ENCODE results near the gene IL22RA1.

IL22RA1 gene

DNA sequence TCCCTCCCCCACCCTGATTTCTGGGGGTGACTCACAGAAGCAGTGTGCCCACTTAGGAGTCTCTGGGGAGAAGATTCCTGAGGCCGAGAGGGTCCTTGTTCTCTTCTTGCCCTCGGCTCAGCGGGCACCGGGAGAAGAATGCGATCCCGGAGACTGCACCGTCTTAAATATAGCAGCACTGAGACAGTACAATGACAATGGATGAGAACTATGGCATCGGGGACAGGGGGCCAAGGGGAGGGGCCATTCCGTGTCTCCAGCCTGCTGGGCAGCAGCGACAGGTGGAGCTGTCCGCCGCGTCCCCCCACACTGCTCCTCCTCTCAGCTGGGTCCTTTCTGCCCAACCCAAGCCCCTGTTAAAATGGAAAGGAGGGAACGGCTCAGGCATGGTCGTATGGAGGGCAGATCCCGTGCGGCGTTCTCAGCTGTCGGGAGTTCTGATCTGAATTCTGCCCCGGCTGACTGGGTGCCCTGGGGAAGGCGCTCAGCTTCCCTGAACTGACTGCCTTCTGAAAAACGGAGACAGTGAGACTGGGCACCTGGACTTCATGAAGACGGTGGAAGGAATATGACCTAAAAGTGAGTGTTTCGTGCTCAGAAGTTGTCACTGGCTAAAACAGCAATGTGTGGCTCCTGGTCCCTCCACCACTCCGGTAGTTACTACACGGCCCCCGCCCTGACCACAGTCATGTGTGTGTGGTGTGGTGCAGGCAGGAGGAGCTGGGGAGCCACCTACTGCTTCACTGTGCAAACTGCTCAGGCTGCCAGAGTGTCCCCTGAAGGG is 30.8 kb downstream of the IL22RA1 start, which contains the start of gene MYOM3:
Gene MYOM3 (minus strand): TSS at position 140 of the 784 bp plus-strand sequence. CDS start 3,499 bp downstream, outside the sequence.
- DNase-seq: peak; percentile 76

GRCh38 chr1:24111262-24111995 is 31.5 kb downstream of the IL22RA1 start:
- DNase-seq: no peak

DNA sequence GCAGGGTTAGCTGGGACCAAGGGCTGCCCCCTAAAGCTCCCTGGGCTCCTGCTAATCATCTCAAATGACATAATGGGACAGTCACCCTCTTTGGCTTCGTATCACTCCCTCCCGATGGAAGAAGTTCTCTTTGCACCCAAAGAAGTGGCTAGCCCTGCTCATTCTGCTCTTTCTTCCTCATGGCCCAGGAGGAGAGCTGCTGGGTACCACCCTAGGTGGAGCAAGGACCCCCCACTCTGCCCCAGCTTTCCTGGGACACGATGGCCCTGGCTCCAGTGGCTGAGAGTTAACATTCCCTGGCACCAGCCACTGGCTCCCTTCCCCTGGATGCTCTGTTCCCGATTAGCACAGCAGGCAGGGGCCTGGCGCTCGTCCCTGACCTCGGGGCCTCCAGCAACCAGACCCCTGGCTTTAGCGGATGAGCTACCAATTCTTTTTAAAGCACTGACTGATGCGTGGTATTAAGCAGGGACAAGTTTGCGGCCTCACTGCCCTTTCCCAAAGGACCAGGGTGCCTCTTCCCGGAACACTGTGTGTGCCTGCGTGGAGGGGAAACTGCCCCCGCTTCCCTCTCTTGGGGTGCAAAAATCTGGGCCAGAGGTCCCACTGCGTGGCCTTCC is 32.2 kb downstream of the IL22RA1 start:
- DNase-seq: no peak

DNA sequence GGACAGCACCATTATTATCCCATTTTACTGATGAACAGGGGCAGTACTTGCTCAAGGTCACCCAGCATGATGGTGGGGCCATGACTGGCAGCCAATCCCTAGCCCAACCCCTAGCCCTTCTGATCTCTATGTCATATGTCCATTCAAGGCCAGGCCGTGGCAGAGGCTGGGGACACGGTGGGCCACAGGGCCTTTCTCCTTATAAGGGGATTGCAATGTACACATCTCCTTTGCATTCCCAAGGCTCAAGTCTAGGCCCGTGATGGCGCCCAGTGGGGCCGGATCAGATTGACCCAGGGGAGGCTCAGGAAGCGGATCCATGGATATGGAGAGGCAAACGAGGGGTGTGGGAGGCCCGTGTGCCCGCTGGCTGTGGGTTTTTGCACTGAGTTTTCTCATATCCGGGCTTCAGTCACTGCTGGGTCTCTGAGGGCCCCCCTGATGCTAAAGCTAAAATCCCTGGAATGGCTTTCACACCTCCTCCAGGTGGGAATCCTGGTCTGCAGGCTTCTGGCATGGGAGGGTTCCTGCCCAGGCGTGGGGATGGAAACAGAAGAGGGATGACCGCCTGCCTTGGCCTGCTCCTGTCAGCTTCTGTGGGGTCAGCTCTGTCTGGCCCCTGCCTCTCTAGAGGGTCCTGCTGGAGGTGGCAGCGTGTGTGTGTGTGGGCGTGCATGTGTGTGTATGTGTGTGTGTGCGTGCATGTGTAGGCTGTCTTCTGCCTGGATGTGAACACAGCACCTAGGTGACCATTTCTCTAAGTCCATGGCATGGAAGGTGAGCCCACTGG is 33.1 kb downstream of the IL22RA1 start:
- DNase-seq: no peak

GRCh38 chr1:24109166-24109483 is 33.8 kb downstream of the IL22RA1 start:
- DNase-seq: no peak

DNA sequence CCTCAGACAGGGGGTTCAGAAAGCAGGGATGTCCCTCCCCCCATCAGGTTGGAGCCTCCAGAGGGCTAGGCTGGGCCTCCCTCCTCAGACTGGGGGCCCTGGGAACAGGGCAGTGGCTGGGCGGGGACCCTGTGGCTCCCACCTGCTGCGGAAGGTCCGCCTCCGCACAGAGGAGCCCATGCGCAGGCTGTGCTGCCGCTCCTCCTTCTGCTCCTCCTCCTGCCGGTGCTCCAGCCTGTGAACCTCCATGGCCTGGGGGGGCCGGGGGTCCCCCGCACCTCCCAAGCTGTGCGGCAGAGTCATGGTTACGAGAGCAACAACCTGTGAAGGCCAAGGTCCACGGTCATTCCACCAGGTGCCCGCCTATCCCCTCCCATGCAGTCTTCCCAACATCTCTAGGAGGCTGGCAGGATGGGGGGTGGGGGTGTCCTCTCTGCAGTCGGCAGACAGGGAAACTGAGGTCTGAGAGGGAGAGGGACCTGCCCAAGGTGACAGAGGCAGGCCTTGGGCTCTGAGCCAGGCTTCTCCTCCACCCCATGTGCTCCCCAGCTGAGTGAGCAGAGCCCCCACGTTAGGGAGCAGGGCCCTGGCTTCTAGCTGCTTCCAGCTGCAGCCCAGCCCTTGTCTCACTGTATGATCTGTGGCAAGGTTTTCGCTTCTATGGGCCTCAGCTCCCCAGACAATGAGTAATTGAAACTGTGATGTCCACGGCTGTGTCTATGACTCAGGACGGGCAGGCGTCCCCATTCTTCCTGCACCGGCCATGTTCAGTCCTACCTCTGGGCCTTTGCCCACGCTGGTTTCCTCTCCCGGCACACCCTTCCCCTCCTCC is 34.4 kb downstream of the IL22RA1 start:
- no peak for DNase-seq

DNA sequence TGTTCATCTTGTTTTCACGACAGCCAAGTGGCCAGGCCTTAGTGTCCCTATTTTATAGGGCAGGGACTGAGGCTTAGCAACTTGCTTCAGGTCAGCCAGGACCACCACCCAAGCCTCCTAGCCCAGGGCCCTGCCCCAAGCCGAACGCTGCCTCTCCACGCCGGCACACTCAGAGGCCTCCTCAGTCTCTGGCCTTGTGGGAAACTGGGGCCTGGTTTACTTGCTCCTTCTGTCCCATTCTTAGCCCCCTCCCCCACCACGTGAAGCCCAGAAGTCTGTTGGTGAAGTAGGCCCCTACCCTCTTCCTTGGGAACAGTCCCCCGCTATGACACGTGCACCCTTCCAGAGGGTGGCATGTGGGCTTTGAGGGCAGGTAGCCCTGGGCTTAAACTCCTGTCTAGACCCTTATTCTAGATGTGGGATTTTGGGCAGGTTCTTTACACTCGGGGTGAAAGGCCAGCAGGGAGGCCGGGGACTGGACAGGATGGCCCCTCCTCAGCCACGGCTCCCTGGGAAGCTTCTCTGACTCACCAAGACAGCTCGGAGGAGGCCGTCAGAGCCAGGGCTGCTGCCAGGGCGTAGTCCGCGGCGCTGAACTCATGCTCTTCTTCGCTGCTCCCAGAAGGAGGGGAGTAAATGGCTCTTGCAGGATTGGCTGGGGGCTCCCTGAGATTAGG is 35.3 kb downstream of the IL22RA1 start:
- no peak for DNase-seq

DNA sequence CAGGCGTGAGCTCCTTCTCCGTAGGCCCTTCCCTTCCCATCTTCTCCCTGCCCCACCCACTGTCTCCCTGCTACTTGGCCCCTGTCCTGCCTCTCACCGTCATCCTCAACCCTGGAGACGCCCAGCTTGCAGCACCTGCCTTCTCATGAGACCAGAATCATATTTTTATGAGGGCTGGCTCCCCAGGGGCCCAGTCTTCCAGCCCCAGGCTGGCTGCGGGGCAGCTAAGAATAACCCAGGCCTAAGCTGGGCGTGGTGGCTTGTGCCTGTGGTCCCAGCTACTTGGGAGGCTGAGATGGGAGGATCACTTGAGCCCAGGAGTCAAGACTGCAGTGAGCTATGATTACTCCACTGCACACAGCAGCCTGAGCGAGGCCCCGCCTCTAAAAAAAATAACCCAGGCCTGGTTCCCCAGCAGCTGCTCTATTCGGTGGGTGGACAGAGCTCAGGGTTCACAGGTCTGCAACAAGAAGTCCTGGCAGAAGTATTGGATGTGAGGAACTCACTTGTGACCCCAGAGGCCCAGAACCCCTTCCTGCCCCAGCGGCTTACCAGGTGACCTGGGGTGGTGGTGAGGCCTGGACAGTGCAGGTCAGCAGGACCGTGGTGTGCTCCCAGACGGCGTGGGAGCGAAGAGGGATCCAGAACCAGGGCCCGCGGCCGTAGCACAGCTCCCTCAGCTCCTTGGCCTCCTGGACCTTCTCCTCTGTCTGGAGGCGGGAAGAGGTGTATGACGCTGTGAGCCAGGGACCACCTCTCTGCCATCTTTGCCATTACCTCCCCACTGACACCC is 37.4 kb downstream of the IL22RA1 start:
- peak; percentile 12 for DNase-seq

DNA sequence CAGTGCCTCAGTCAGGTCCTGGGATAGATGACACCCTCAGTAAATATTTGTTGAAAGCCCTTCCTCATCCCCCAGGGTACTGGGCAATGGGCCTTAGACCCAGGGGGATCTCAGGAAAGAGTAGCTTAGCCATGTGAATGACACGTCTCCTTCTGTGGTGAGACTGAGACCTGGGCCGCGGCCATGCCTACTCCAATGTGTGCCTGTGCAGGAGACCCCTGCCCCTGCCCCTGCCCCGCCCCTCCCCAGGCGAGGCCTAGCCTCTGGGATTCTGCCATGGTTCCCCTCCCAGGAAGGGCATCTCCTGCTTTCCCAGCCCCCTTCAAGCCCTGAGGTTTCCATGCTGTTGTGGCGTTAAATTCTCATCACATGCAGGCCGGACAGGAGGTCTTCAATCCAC is 38.1 kb downstream of the IL22RA1 start:
- DNase-seq: no peak

- DNase-seq: no peak
Measured at GRCh38 chr1:24103879-24104278, 39.1 kb downstream of the IL22RA1 start.

- DNase-seq: no peak
Measured at GRCh38 chr1:24103408-24103807, 39.5 kb downstream of the IL22RA1 start.

DNA sequence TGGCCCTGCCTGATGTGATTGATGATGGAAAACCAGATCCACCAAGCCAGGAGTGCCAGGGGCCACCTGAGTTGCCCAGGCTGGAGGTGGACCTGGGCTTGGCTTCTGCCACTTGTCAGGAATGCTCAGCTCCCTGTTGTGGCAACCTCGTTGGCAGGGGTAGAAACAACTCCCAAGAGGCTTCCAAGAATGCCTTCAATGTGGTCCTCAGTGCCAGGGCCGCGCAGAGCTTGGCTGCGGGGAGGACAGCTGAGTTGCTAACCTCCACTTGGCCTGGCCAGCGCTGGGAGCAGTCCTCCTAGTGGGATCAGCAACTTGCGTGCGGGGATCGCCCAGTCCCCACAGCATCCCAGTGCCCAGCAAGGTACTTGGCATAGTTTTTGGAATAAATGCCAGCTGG is 40.0 kb downstream of the IL22RA1 start:
- DNase-seq: no peak

GRCh38 chr1:24101796-24102586 is 40.9 kb downstream of the IL22RA1 start:
- no peak for DNase-seq

GRCh38 chr1:24100945-24101737 is 41.8 kb downstream of the IL22RA1 start:
- DNase-seq: no peak

GRCh38 chr1:24098943-24099638 is 43.8 kb downstream of the IL22RA1 start:
- no peak for DNase-seq

- DNase-seq: no peak
Measured at GRCh38 chr1:24098102-24098501, 44.8 kb downstream of the IL22RA1 start.

DNA sequence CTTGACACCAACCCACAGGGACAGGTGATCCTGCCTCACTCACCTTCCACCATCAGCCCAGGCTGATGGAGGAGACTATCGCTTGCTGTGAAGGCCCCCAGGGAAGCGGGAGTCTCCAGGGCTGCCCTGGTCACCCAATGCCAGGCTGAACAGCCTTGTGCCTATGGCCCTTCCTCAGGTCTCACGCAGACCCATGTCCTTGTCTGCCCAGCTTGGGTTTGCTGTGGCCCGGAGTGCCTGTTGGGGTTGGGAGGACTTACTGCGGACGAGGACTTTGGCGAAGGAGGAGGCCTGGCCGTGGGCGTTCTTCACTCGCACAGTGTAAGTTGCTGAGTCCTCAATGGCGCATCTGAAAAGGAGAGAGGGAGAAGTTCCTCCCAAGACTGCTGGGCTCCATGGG is 45.3 kb downstream of the IL22RA1 start:
- no peak for DNase-seq

GRCh38 chr1:24096739-24097103 is 46.2 kb downstream of the IL22RA1 start:
- no peak for DNase-seq
